CD14-positive monocyte (primary cell): ENCODE results near the gene NFE2L1. TPM values are rescaled to one million over a fixed set of nuclear protein-coding genes. Genes with fewer than 3 reads are reported as not detected.
A peak's percentile ranks its signal among the peaks of the same experiment; 100 is the strongest.

Experiments
- DNase-seq, 3 donors: peaks; one replicate each; pipeline ENCODE4 v3.0.0-alpha.2; 2011 to 2022
- H2AFZ ChIP-seq: 2 replicates; pipeline ENCODE4 v1.6.0; 2012; ENCODE audit warnings: mild to moderate bottlenecking, low read depth, low read length, inconsistent platforms; ENCODE audit not compliant: insufficient read depth, poor library complexity, severe bottlenecking
- H3K27ac ChIP-seq, 2 donors: 1 replicate in 1 of 2; 2 replicates in 1 of 2; pipeline ENCODE4 v1.5.1; 2012 to 2013; ENCODE audit warnings: low read length in 2 of 2, control low read depth in 1 of 2, inconsistent platforms in 1 of 2, low read depth in 1 of 2, mild to moderate bottlenecking in 1 of 2
- H3K27me3 ChIP-seq, 2 donors: one replicate each; pipeline versions ENCODE4 v1.6.0 to v1.6.1; 2011 to 2013; ENCODE audit warnings: low read length in 2 of 2; ENCODE audit not compliant: control insufficient read depth in 2 of 2, insufficient read depth in 2 of 2
- H3K36me3 ChIP-seq, 2 donors: replicated peaks in 1 of 2; 1 replicate in 1 of 2; 2 replicates in 1 of 2; pipeline versions ENCODE4 v1.5.1 to v1.6.1; 2012 to 2013; ENCODE audit warnings: low read length in 2 of 2, control low read depth in 1 of 2, inconsistent platforms in 1 of 2, mild to moderate bottlenecking in 1 of 2; ENCODE audit not compliant: insufficient read depth in 2 of 2, control insufficient read depth in 1 of 2
- H3K4me1 ChIP-seq, 2 donors: 1 replicate in 1 of 2; 2 replicates in 1 of 2; pipeline versions ENCODE4 v1.5.1 to v1.6.1; 2012 to 2013; ENCODE audit warnings: low read length in 2 of 2, control low read depth in 1 of 2, inconsistent platforms in 1 of 2, mild to moderate bottlenecking in 1 of 2, moderate library complexity in 1 of 2; ENCODE audit not compliant: insufficient read depth in 2 of 2, control insufficient read depth in 1 of 2
- H3K4me2 ChIP-seq: replicated peaks from 2 replicates; pipeline ENCODE3; 2012; ENCODE audit warnings: low read length, moderate library complexity, mild to moderate bottlenecking; ENCODE audit not compliant: poor library complexity, severe bottlenecking; ENCODE audit errors: extremely low read depth
- H3K4me3 ChIP-seq, 3 experiments: fragments of 200-600 bp in 1 of 3; sonication (generic) in 1 of 3; replicated peaks in 1 of 3; 1 replicate in 2 of 3; 2 replicates in 1 of 3; pipeline ENCODE4 v1.5.1; 2011 to 2013; ENCODE audit warnings: low read length in 3 of 3, mild to moderate bottlenecking in 3 of 3, control low read depth in 2 of 3, low read depth in 2 of 3, inconsistent platforms in 1 of 3, moderate library complexity in 1 of 3
- H3K79me2 ChIP-seq: 2 replicates; pipeline ENCODE4 v1.6.0; 2012; ENCODE audit warnings: mild to moderate bottlenecking, control low read depth, inconsistent platforms, low read length, moderate library complexity; ENCODE audit not compliant: insufficient read depth
- H3K9ac ChIP-seq: 2 replicates; pipeline ENCODE4 v1.6.0; 2017; ENCODE audit warnings: low read length, mild to moderate bottlenecking; ENCODE audit not compliant: insufficient read depth, poor library complexity, severe bottlenecking
- H3K9me3 ChIP-seq, 2 donors: replicated peaks in 1 of 2; 1 replicate in 1 of 2; 2 replicates in 1 of 2; pipeline versions ENCODE4 v1.5.1 to v1.6.1; 2012 to 2013; ENCODE audit warnings: low read length in 2 of 2, control low read depth in 1 of 2; ENCODE audit not compliant: control insufficient read depth in 1 of 2, insufficient read depth in 1 of 2
- H4K20me1 ChIP-seq: 2 replicates; pipeline ENCODE4 v1.6.0; 2012; ENCODE audit warnings: mild to moderate bottlenecking, low read length, control low read depth, moderate library complexity; ENCODE audit not compliant: insufficient read depth
- H3K27ac Mint-ChIP-seq, 7 donors: one replicate each; pipeline ENCODE4 v1.8.0; 2020; ENCODE audit warnings: mild to moderate bottlenecking in 7 of 7, mixed read lengths in 7 of 7, moderate library complexity in 6 of 7, inconsistent platforms in 2 of 7
- H3K27me3 Mint-ChIP-seq, 3 donors: one replicate each; pipeline ENCODE4 v1.8.0; 2021 to 2022; ENCODE audit warnings: low read depth in 3 of 3, mild to moderate bottlenecking in 3 of 3, mixed read lengths in 3 of 3, moderate library complexity in 3 of 3, inconsistent platforms in 1 of 3
- H3K36me3 Mint-ChIP-seq, 2 donors: one replicate each; pipeline ENCODE4 v1.8.0; 2020; ENCODE audit warnings: mixed read lengths in 2 of 2, inconsistent platforms in 1 of 2, mild to moderate bottlenecking in 1 of 2
- H3K4me1 Mint-ChIP-seq: one replicate; pipeline ENCODE4 v1.8.0; 2020; ENCODE audit warnings: mild to moderate bottlenecking, mixed read lengths
- H3K4me3 Mint-ChIP-seq, 2 donors: one replicate each; pipeline ENCODE4 v1.8.0; 2020; ENCODE audit warnings: mild to moderate bottlenecking in 2 of 2, mixed read lengths in 2 of 2, moderate library complexity in 1 of 2
- H3K9me3 Mint-ChIP-seq, 7 donors: one replicate each; pipeline ENCODE4 v1.8.0; 2020 to 2022; ENCODE audit warnings: mixed read lengths in 7 of 7, mild to moderate bottlenecking in 6 of 7, moderate library complexity in 6 of 7, inconsistent platforms in 2 of 7
- WGBS: methylation state at CpG from one replicate; pipeline ENCODE4 v1.1.5; 2013; ENCODE audit warnings: missing lambda C conversion rate; ENCODE audit not compliant: insufficient coverage; 5-methylcytosine and 5-hydroxymethylcytosine counted together
- intact Hi-C, 2 donors: fragments of 100-400 bp; cut with micrococcal nuclease; formaldehyde crosslinking; loops; one replicate each; pipeline versions ENCODE4 v1.15.0 to v1.15.1; 2023
- polyA plus RNA-seq, 3 donors: library from polyadenylated mRNA; depleted of rRNA in 1 of 3; unstranded in 2 of 3; stranded (reverse) in 1 of 3; fragments of 300-500 nt in 2 of 3; fragments of >200 nt in 1 of 3; fragmentation: Illumina TruSeq in 2 of 3; gene quantifications; 1 replicate in 2 of 3; 2 replicates in 1 of 3; pipeline ENCODE4 v1.2.3, GENCODE V29; 2012 to 2021
- TF ChIP-seq, protein P1 (sequence below): fragments of 200-600 bp; IDR thresholded peaks from one replicate; pipeline ENCODE4 v1.8.0; 2022; ENCODE audit warnings: antibody characterized with exemption, mild to moderate bottlenecking

NFE2L1 gene
- polyA plus RNA-seq, 3 donors = 2.8 to 27.0 (median 7.1) TPM

DNA sequence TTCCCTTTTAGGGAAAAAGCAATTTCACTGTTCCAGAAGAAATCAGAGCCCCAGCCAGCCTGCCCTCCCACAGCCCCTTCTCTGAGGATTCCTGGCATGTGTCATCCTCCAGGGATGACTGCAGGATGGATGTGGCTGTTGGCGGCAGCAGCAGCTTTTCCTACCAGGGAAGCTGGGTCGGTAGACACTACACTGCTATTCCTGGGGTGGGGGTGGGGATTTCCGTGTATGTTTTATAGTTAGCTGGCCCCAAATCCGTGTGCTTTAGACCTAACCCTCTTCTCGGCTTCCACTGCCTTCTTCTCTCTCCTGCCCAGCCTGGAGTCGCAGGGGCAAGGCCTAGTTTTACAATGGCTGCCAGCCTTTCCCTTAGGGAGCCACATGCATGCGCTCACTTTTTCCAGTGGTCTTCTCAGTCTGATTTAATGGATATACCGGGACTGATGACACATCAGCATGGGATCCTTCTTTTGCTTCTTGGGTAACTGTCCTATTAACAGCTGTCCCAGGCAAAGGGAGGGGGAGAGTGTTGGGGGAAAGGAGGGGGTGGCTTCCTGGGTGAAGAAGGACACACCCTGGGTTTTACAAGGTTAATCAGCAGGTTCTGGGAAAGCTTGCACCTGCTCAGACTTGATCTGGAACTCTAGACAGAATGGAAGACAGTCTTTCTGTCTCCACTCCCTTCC is 2.7 kb upstream of the NFE2L1 start:
- 71% methylated on average over 2 of the region's 8 CpGs for WGBS
- no peak overlapping the region for H2AFZ ChIP-seq
- TF ChIP-seq, protein P1, sequence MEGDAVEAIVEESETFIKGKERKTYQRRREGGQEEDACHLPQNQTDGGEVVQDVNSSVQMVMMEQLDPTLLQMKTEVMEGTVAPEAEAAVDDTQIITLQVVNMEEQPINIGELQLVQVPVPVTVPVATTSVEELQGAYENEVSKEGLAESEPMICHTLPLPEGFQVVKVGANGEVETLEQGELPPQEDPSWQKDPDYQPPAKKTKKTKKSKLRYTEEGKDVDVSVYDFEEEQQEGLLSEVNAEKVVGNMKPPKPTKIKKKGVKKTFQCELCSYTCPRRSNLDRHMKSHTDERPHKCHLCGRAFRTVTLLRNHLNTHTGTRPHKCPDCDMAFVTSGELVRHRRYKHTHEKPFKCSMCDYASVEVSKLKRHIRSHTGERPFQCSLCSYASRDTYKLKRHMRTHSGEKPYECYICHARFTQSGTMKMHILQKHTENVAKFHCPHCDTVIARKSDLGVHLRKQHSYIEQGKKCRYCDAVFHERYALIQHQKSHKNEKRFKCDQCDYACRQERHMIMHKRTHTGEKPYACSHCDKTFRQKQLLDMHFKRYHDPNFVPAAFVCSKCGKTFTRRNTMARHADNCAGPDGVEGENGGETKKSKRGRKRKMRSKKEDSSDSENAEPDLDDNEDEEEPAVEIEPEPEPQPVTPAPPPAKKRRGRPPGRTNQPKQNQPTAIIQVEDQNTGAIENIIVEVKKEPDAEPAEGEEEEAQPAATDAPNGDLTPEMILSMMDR = no peak
- peaks cover 0 to 2% (median 0%) of the 10 kb centered on the region in 7 donors for H3K9me3 Mint-ChIP-seq
- no peaks in the 10 kb centered on the region for H3K9me3 ChIP-seq
- peaks cover under 1 to 2% of the 10 kb centered on the region in 2 donors for H3K36me3 ChIP-seq
- peaks cover 37% of the 10 kb centered on the region for H3K4me1 Mint-ChIP-seq
- H3K4me1 ChIP-seq = peaks cover 24 to 33% of the 10 kb centered on the region in 2 donors
- no peak overlapping the region for H3K4me2 ChIP-seq
- H3K27ac Mint-ChIP-seq = peak overlapping the region in 2 of 7 donors; percentile 43 to 44
- peaks cover 33% of the 10 kb centered on the region for H3K79me2 ChIP-seq
- no peak overlapping the region for H3K4me3 ChIP-seq
- H3K27me3 Mint-ChIP-seq = peaks cover 5 to 15% (median 14%) of the 10 kb centered on the region in 3 donors
- no peak for DNase-seq
- no peak overlapping the region for H3K9ac ChIP-seq
- peaks cover 10% of the 10 kb centered on the region for H4K20me1 ChIP-seq
- H3K27me3 ChIP-seq = no peaks in the 10 kb centered on the region
- H3K4me3 Mint-ChIP-seq = no peak overlapping the region
- intact Hi-C loops = loop anchor here in 1 of 2 donors (5.0 kb wide), 1 partner anchor 57 kb away; the partner anchor contains the start of gene CBX1
- peaks cover 2% of the 10 kb centered on the region in 2 donors for H3K36me3 Mint-ChIP-seq
- no peak overlapping the region for H3K27ac ChIP-seq

DNA sequence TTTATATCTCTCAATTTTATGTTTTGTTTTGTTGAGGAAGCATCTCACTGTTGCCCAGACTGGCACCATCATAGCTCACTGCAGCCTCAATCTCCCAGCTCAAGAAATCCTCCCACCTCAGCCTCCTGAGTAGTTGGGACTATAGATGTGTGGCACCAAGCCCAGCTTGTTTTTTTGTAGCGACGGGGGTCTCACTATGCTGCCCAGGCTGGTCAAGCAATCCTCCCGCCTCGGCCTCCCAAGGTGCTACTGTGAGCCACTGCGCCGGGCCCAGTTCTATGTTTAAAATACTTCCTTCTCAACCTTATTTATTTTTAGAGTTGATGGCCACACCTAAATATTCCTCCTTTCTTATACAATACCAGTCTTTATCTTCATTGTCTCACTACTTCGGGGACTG is 1.9 kb upstream of the NFE2L1 start:
- peaks cover 24 to 41% of the 10 kb centered on the region in 2 donors for H3K4me1 ChIP-seq
- H3K36me3 Mint-ChIP-seq = peaks cover 10% of the 10 kb centered on the region in 2 donors
- no peaks in the 10 kb centered on the region for H3K27me3 ChIP-seq
- H3K9ac ChIP-seq = no peak overlapping the region
- no peak overlapping the region for H3K4me2 ChIP-seq
- H3K27ac ChIP-seq = no peak overlapping the region
- H3K4me3 ChIP-seq = peak overlapping the region in 1 of 3 experiments; percentile 89
- peaks cover 5 to 15% (median 11%) of the 10 kb centered on the region in 3 donors for H3K27me3 Mint-ChIP-seq
- TF ChIP-seq, protein P1 = no peak
- peaks cover 42% of the 10 kb centered on the region for H3K79me2 ChIP-seq
- intact Hi-C loops = loop anchor here in 1 of 2 donors (5.0 kb wide), 1 partner anchor 56 kb away; the partner anchor contains the start of gene CBX1
- WGBS = no CpG with 5 or more reads among the region's 7 CpGs
- no peak for DNase-seq
- peak overlapping the region in 1 of 7 donors; percentile 15 for H3K27ac Mint-ChIP-seq
- peaks cover 44% of the 10 kb centered on the region for H3K4me1 Mint-ChIP-seq
- H4K20me1 ChIP-seq = peaks cover 18% of the 10 kb centered on the region
- H3K4me3 Mint-ChIP-seq = no peak overlapping the region
- no peak overlapping the region for H2AFZ ChIP-seq
- H3K9me3 Mint-ChIP-seq = peaks cover 0 to 2% (median 0%) of the 10 kb centered on the region in 7 donors
- H3K36me3 ChIP-seq = peaks cover 9 to 10% of the 10 kb centered on the region in 2 donors
- H3K9me3 ChIP-seq = no peaks in the 10 kb centered on the region
